ENCODE data around the gene GPD2.

GPD2 gene

GRCh38 chr2:156581280-156581679 lies 145.1 kb downstream of the GPD2 start (continued):
- TF ChIP-seq ZBTB11 (tag by site-specific recombination; conservative IDR thresholded peaks at IDR 0.05; ENCODE audit: low read depth) = no peak
- TF ChIP-seq ZSCAN4 (tag by site-specific recombination; IDR thresholded peaks at IDR 0.05) = no peak
- no peak for TF ChIP-seq ZNF514 (tag by site-specific recombination; IDR thresholded peaks at IDR 0.05)
- no peak for TF ChIP-seq ZNF624 (tag by site-specific recombination; IDR thresholded peaks at IDR 0.05)
- no peak for TF ChIP-seq ZNF837 (tag by site-specific recombination; IDR thresholded peaks at IDR 0.05)
- TF ChIP-seq ZNF423 (tag by site-specific recombination; IDR thresholded peaks at IDR 0.05) = no peak
- TF ChIP-seq ZNF184 (tag by site-specific recombination; IDR thresholded peaks at IDR 0.05) = no peak
- no peak for TF ChIP-seq HIC1 (tag by site-specific recombination; IDR thresholded peaks at IDR 0.05)
- no peak for TF ChIP-seq ZNF521 (tag by site-specific recombination; IDR thresholded peaks at IDR 0.05)

GRCh38 chr2:156585457-156585856 lies 149.3 kb downstream of the GPD2 start:
- Histone ChIP-seq H3K9me3 (ENCODE audit: control insufficient read depth, insufficient read depth, low read depth, low read length) (no peaks in the 10 kb centered on the region), H3K4me3 (ENCODE audit: low read depth, low read length) (no peak overlapping the region), H3K36me3 (ENCODE audit: control insufficient read depth in 2 of 2, insufficient read depth in 1 of 2, low read length in 2 of 2) (no peaks in the 10 kb centered on the region), H3K27ac (ENCODE audit: extremely low read depth, low read depth, low read length) (no peak overlapping the region), H3K4me1 (ENCODE audit: control insufficient read depth, insufficient read depth, low read length) (peaks cover 10% of the 10 kb centered on the region)
- TF ChIP-seq ZNF174 (tag by site-specific recombination; IDR thresholded peaks at IDR 0.05) = no peak
- TF ChIP-seq KLF8 (tag by site-specific recombination; IDR thresholded peaks at IDR 0.05) = no peak
- no peak for TF ChIP-seq ZNF133 (tag by site-specific recombination; IDR thresholded peaks at IDR 0.05)
- no peak for TF ChIP-seq PRDM4 (tag by site-specific recombination; IDR thresholded peaks at IDR 0.05)
- TF ChIP-seq ZNF112 (tag by site-specific recombination; IDR thresholded peaks at IDR 0.05) = no peak
- TF ChIP-seq TSHZ1 (tag by site-specific recombination; IDR thresholded peaks at IDR 0.05; ENCODE audit: borderline replicate concordance) = no peak
- TF ChIP-seq ZSCAN18 (tag by site-specific recombination; IDR thresholded peaks at IDR 0.05) = no peak
- ChIA-PET POLR2A (no interaction called here), CTCF (no interaction called here)
